ENCODE measurements around the gene ADGRB3.

The ADGRB3 gene

DNA sequence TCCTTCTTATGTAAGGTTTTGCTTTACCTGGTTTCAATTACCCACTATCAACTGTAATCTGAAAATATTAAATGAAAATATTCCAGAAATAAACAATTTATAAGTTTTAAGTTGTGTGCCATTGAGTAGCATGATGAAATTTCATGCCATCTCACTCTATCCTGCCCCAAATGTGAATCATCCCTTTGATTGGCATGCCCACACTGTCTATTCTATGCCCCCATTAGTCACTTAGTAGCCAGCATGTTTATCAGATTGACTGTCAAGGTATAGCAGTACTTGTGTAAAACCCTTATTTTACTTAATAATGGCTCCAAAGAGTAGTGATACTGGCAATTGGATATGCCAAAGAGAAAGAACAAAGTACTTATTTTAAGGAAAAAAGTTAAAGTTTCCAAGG is 403.8 kb downstream of the ADGRB3 start:
- TF ChIP-seq GATA1 (IDR thresholded peaks at IDR 0.05; ENCODE audit: low read depth, low read length) = no peak
- no peak for DNase-seq

DNA sequence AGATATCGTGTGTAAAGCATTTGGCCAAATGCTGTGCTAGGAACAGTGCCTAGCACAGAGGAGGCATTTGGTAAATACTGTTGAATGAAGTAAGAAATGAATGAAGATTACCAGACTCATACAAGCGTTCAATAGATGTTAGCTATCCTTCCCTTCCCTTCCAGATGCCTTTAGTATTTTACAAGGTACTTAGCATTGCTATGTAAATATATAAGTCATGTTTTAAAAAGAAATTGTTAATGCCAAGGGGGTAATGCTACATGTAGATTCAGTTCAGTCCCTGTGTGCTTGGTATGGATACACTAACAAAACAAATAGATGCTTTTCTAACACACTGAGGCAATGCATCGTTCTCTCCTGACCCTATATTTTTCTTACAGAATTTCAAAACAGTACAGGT is 407.2 kb downstream of the ADGRB3 start:
- no peak for DNase-seq
- TF ChIP-seq GATA1 (IDR thresholded peaks at IDR 0.05; ENCODE audit: low read depth, low read length) (no peak), POLR2A (IDR thresholded peaks at IDR 0.05; ENCODE audit: low read length) (no peak)

DNA sequence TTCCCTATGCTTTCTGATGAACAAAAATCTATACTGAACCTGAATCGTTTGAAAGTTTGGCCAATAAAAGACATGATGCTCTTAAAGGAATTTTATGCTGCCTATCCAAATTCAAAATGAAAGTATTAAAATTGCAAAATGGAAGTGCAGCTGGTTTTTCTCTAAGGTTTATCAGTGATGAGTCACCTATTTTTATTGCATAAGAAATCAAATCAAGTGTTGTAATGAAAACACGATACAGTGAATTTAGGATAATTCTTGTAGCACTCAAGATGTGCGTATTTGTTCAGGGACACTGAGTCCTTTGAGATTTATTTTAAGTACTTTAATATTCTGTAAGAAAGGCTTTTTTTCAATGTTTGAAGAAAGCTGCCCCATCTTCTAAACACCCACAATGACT is 409.5 kb downstream of the ADGRB3 start:
- TF ChIP-seq GATA1 (IDR thresholded peaks at IDR 0.05; ENCODE audit: low read depth, low read length) (no peak), POLR2A (IDR thresholded peaks at IDR 0.05; ENCODE audit: low read length) (no peak)
- no peak for DNase-seq

DNA sequence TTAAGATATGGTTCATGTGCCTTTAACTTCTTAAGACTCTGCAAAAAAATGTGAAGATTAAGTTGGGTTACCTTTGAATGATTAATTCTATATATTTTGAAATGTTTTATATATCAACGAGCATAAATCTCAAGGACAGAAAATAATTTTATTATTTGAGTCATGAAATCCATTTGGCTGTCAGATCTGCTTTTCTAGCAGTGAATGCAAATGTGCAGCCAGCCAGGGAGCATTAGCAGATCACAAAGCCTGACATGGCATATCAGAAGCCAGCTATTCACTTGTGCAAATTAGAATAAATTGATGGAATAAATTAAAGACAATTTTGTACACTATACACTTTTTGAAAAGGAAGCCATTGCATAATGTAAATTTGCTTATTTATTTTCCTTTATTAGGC is 424.3 kb downstream of the ADGRB3 start:
- TF ChIP-seq GATA1 (IDR thresholded peaks at IDR 0.05; ENCODE audit: low read depth, low read length) (no peak), POLR2A (IDR thresholded peaks at IDR 0.05; ENCODE audit: low read length) (no peak)
- no peak for DNase-seq

DNA sequence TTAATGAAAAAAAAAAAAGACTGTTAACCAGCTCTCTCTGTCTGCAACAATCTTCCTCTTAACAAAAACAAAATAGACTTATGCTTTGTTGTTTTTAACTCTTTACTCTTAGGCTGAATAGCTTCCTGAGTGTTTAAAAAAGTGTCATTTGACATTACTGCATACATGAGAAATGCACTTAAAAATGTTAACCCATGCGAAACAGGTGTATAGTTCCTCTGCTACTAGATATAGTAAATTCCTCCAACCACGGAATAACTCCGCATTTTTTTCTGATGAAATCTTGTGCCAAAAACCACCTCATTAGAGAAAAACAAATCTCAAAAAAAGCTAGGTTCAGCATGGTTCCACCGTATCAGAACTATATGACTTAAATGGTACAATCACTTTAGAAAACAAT is 426.0 kb downstream of the ADGRB3 start:
- TF ChIP-seq POLR2A (IDR thresholded peaks at IDR 0.05; ENCODE audit: low read length) = no peak
- no peak for TF ChIP-seq GATA1 (IDR thresholded peaks at IDR 0.05; ENCODE audit: low read depth, low read length)
- DNase-seq = no peak

DNA sequence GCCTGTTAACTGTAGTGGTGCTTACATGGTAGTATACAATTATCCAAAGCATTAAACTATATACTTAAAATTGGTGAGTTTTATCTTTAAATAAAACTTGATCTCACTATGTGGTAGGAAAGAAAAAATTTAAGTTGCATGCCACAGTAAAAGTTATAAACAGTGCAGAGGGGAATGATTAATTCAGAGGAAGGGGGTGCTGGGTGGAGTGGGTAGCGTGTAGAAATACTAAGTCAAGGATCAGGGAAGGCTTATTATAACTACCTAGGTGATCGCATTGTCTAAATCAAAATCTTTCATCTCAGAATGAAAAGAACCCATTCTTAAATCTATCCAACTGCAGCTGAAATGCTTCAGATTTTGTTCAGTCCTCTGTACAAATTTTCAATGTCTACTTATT is 428.3 kb downstream of the ADGRB3 start:
- TF ChIP-seq GATA1 (IDR thresholded peaks at IDR 0.05; ENCODE audit: low read depth, low read length) (no peak), POLR2A (IDR thresholded peaks at IDR 0.05; ENCODE audit: low read length) (no peak)
- no peak for DNase-seq

DNA sequence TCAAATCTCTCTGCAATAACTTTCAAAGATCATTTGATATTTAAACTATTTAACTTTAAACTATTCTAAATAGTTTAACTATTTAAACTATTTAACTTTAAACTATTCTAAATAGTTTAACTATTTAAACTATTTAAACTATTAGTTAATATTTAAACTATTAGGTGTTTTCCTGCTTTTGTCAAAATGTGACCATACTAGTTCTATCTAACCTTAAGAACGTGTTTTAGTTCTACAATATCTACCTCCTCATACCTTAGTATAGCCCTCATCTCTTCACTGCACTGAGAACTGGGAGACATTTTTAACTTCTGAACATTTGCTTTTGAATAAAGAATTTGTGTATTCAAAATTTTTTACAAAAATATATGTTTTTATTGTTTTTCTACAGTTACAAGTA is 429.1 kb downstream of the ADGRB3 start:
- no peak for TF ChIP-seq GATA1 (IDR thresholded peaks at IDR 0.05; ENCODE audit: low read depth, low read length)
- no peak for TF ChIP-seq POLR2A (IDR thresholded peaks at IDR 0.05; ENCODE audit: low read length)
- no peak for DNase-seq

DNA sequence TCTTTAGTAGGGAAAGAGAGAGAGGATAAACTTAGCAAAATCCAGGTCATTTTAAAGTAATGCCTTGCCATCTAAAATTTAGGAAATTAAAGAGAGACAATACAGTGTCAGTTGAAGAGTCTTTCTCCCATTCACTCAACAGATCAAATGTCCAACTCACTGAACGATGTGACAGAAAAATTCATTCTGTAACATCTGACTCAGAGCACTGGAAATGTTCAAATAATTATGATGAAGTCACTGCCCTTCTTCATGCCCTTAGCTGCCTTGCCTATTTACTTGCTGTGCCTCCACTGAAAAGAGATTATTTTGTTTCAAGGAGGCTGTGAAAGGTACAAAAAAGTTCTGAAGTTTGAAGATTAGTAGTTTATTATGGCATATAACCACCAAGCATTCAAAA is 434.8 kb downstream of the ADGRB3 start:
- no peak for DNase-seq
- TF ChIP-seq POLR2A (IDR thresholded peaks at IDR 0.05; ENCODE audit: low read length) (no peak), GATA1 (IDR thresholded peaks at IDR 0.05; ENCODE audit: low read depth, low read length) (no peak)

DNA sequence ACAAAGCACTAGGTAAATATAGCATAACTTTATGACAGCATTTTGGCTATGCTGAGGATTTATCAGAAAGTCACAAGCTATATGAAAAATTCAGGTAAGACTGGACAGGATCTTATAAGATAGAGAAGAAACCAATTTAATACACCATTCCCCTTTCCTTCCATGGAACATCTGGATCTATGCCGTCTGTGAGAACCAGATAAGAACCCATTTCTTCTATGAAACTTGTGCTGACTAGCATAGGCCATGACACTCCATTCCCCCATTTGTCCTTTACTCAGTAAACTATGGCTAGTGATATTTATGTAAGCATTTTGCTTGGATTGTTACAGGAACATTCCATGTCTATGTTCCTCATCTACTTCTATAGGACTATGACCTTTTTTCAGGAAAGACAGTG is 437.7 kb downstream of the ADGRB3 start:
- no peak for DNase-seq
- TF ChIP-seq POLR2A (IDR thresholded peaks at IDR 0.05; ENCODE audit: low read length) (no peak), GATA1 (IDR thresholded peaks at IDR 0.05; ENCODE audit: low read depth, low read length) (no peak)

DNA sequence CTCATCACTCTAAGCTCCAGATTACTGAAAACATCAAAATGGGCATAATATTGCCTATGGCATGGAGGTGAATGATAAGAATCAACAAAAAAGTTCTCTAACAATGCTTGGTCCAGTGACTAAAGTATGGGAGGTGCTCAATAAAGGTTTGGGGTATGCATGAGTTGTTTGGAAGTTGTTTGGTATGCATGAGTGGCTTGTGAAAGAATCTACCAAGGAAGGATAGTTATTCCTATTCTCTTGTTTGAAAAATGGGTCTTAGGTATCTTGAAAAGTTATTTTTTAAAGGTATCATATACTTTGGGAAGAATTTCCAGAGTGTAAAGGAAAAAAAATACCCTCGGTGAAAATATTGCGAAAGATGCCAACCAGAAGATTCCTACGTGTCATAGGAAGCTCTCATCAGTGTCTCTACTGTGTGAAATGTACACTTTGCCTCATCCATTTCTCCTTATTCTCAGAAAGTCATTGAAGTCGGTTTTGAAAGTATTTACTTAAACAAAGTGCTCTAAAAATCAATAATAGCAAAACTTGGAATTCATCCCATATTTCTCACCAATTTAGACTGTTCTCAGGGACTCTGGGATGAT is 449.8 kb downstream of the ADGRB3 start:
- DNase-seq = no peak
- TF ChIP-seq POLR2A (IDR thresholded peaks at IDR 0.05; ENCODE audit: low read length) = no peak
- no peak for TF ChIP-seq GATA1 (IDR thresholded peaks at IDR 0.05; ENCODE audit: low read depth, low read length)

DNA sequence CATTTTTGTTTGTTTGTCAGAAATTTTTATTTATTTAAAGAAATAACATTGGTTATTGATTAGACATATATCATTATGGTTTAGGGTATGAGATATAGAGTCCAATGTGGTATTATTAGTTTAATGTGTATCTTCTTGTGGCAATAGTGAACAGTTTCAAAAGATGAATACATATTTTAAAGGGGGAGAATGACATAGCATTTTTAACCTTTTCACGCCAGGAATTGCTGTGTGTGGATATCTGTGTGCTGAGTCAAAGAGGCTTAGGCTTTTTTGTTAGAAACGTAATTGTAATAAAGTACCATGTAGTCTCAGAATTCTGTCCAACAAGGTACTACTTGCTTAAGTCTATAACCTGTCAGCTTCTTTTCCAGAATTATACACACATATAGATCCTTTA is 451.6 kb downstream of the ADGRB3 start:
- DNase-seq = no peak
- no peak for TF ChIP-seq POLR2A (IDR thresholded peaks at IDR 0.05; ENCODE audit: low read length)

DNA sequence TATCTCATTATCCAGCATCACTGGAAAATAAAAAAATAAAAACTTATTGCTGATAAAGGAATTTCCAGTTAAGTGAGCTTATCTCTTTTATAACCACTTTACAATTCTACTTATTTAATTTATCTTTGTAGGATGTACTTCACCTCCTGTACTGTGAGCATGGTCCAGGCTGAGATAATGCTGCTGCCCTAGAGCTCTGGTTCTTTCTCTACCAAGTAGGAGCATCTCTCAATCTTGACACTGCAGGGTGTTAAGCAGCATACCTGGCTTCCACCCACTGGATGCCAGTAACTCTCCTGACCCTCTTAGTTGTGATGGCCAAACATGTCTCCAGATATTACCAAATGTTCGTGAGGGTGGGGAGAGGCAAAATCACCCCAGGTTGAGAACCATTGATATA is 454.5 kb downstream of the ADGRB3 start:
- TF ChIP-seq GATA1 (IDR thresholded peaks at IDR 0.05; ENCODE audit: low read depth, low read length) (no peak), POLR2A (IDR thresholded peaks at IDR 0.05; ENCODE audit: low read length) (no peak)

DNA sequence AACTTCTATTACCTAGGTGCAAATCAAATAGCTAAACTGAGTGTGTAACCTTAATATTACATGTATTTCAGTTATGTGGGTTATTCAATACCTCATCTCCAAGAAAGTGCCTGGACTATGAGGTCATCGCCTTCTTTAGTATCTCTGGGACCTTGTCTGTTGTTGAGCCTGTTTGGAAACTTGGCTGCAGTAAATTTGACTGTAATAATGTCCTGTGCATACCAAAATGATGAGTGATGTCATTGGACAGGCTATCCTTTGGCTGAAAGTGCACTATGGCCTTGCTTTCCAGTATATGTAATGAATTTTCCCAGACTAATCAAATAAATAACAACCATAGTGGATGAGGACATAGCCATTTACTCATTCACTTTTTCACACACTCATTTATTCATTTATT is 455.1 kb downstream of the ADGRB3 start:
- TF ChIP-seq GATA1 (IDR thresholded peaks at IDR 0.05; ENCODE audit: low read depth, low read length) (no peak), POLR2A (IDR thresholded peaks at IDR 0.05; ENCODE audit: low read length) (no peak)
- DNase-seq = no peak

More for the DNA sequence above, 454.5 kb downstream of the ADGRB3 start:
- no peak for DNase-seq

DNA sequence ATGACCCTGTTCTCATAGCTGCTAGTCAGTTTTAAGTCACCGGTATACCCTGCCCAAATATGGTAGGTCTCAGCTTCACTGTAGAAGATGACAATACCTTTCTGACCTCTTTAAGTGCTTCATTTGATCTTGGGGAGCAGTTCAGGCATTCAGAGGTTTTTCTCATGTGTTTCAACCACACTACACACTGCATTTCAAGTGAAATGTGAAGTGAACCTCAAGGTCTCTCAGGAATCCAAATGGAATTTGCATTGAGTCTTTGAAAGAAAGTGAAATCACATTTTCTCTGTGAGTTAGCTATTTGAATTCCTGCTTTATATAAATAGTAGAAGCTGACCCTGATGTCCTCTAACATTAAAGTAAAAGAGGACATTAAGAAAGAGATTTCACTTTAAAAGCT is 461.6 kb downstream of the ADGRB3 start:
- no peak for DNase-seq
- no peak for TF ChIP-seq GATA1 (IDR thresholded peaks at IDR 0.05; ENCODE audit: low read depth, low read length)
- TF ChIP-seq POLR2A (IDR thresholded peaks at IDR 0.05; ENCODE audit: low read length) = no peak

DNA sequence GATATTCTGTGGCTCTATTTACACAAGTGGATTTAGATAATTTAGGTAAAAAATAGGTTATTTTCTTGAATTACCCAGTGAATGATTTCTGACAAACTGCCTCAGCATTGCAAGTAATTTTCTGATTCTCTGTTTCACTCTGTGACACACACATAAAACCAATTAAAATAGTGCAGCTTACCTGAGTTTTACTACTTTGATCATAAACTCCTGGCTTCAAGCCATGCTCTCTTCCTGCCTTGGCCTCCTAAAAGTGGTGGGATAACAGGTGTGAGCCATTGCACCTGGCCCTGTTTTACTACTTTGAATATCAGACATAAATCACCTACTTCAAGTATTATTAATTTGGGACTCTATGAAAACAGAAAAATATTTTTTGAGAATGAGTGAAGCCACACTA is 462.9 kb downstream of the ADGRB3 start:
- DNase-seq = no peak
- TF ChIP-seq GATA1 (IDR thresholded peaks at IDR 0.05; ENCODE audit: low read depth, low read length) (no peak), POLR2A (IDR thresholded peaks at IDR 0.05; ENCODE audit: low read length) (no peak)

DNA sequence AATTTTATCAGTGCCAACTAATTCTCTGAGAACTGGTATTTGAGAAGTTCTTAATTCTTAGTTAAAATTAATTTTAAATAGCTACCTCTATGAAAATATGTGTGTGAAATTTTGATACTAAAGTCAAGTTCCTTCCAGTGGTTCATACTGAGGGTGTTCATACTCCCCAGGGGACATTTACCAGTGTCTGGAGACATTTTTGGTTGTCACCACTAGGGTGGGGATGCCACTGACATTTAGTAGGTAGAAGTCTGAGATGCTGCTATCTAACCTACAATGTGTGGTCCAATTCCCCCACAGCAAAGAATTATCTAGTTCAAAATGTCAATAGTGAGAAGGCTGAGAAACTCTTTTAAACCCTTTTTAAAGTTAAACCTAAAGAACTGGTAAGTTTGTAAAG is 463.8 kb downstream of the ADGRB3 start:
- no peak for TF ChIP-seq GATA1 (IDR thresholded peaks at IDR 0.05; ENCODE audit: low read depth, low read length)
- no peak for TF ChIP-seq POLR2A (IDR thresholded peaks at IDR 0.05; ENCODE audit: low read length)
- DNase-seq = no peak
